Omental fat pad (tissue), 4 donors: Measurements from ENCODE around the gene GRN. TPM values are rescaled to one million over a fixed set of nuclear protein-coding genes. Genes with fewer than 3 reads are reported as not detected.

ENCODE experiments used
- ATAC-seq: fragments of 150-250 bp; one replicate; pipeline ENCODE4 v1.9.1; 2016; ENCODE audit warnings: mild to moderate bottlenecking, moderate library complexity; ENCODE audit not compliant: low FRiP score
- DNase-seq: peaks from one replicate; pipeline ENCODE4 v3.0.0-alpha.2; 2019; ENCODE audit warnings: low spot score
- total RNA-seq, 4 donors: library from RNA; depleted of rRNA; stranded (reverse); fragments of >200 nt; gene quantifications; one replicate each; pipeline ENCODE4 v1.1.0, GENCODE V29; 2016
- TF ChIP-seq, protein P1 (sequence below), 3 donors: fragments of 450-650 bp; IDR thresholded peaks; one replicate each; pipeline ENCODE4 v1.5.1; 2016 to 2017; ENCODE audit warnings: antibody characterized with exemption in 3 of 3, mild to moderate bottlenecking in 3 of 3, moderate library complexity in 2 of 3

GRN gene
- total RNA-seq, 4 donors from 2014 or later: 275 to 379 (median 316) TPM

DNA sequence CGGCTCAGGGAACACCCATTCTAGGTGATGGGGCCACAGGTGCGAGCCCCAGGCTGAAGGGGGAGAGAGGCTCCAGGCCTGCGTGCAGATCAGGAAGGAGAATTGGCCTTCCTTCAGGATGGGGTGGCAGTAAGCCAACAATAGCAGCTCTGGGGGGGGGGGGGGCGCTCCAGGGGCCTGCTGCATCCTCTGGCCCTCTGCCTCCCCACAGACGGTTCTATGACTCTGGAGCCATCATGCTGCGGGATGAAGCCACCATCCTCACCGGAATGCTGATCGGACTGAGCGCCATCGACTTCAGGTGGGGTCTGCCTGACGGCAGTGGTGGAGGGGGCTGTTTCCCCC lies 30.6 kb upstream of the GRN start:
- TF ChIP-seq, protein P1, sequence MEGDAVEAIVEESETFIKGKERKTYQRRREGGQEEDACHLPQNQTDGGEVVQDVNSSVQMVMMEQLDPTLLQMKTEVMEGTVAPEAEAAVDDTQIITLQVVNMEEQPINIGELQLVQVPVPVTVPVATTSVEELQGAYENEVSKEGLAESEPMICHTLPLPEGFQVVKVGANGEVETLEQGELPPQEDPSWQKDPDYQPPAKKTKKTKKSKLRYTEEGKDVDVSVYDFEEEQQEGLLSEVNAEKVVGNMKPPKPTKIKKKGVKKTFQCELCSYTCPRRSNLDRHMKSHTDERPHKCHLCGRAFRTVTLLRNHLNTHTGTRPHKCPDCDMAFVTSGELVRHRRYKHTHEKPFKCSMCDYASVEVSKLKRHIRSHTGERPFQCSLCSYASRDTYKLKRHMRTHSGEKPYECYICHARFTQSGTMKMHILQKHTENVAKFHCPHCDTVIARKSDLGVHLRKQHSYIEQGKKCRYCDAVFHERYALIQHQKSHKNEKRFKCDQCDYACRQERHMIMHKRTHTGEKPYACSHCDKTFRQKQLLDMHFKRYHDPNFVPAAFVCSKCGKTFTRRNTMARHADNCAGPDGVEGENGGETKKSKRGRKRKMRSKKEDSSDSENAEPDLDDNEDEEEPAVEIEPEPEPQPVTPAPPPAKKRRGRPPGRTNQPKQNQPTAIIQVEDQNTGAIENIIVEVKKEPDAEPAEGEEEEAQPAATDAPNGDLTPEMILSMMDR (IDR thresholded peaks at IDR 0.05): no peak

DNA sequence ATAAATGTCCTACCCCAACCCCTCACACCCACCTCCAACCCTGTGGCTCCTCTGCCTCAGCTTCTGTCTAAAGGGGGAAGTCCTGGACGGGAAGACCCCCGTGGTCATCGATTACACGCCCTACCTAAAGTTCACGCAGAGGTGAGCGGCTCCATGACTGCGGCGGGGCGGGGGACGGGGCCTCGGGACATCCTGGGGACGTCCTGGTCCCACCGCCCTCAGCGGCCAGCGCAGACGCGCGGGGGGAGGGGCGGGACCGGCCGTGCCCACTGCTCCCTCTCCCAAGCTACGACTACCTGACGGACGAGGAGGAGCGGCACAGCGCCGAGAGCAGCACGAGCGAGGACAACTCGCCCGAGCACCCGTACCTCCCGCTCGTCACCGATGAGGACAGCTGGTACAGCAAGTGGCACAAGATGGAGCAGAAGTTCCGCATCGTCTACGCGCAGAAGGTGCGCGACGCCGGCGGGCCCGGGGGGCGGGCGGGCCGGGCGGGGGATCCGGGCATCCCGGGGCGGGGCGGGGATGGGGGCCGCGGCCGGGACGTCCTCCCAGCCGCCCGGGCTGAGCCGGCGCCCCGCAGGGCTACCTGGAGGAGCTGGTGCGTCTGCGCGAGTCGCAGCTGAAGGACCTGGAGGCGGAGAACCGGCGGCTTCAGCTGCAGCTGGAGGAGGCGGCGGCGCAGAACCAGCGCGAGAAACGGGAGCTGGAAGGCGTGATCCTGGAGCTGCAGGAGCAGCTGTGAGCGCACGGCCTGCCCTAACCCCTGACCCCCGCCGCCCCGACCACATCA lies 30.0 kb upstream of the GRN start:
- DNase-seq (no peak), ATAC-seq (no peak)
- TF ChIP-seq, protein P1 (IDR thresholded peaks at IDR 0.05): no peak

More for the DNA sequence above, 30.6 kb upstream of the GRN start:
- ATAC-seq: no peak
- DNase-seq: no peak

- DNase-seq: no peak
- no peak for ATAC-seq
- TF ChIP-seq, protein P1 (IDR thresholded peaks at IDR 0.05): no peak
Observed at GRCh38 chr17:44315760-44316731, 29.1 kb upstream of the GRN start.

GRCh38 chr17:44317545-44317944 lies 27.6 kb upstream of the GRN start:
- ATAC-seq (no peak), DNase-seq (no peak)
- TF ChIP-seq, protein P1 (IDR thresholded peaks at IDR 0.05): no peak

- TF ChIP-seq, protein P1 (IDR thresholded peaks at IDR 0.05): no peak
- DNase-seq (no peak), ATAC-seq (no peak)
Observed at GRCh38 chr17:44318077-44318892, 26.8 kb upstream of the GRN start.

DNA sequence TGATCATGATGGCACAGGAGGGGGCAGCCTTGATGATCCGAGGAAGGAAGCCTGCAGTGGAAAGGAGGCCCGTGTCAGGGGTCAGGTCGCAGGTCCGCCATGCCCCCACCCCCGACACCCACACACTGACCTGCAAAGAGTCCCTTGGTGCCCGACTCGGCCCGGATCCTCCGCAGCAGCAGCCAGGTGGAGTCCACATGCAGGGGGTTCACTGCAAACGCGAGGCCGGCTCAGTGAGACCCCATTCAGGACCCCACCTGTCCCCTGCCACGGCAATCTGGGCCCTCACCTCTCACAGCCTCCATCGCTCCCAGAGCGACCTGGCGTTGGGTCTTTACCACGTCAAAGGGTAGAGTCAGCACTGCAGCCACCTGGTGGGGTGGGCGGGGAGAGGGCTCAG lies 25.0 kb upstream of the GRN start:
- DNase-seq (no peak), ATAC-seq (no peak)
- TF ChIP-seq, protein P1 (IDR thresholded peaks at IDR 0.05): no peak
